ENCODE results near the gene USP24. TPM values are rescaled to one million over a fixed set of nuclear protein-coding genes. Genes with fewer than 3 reads are reported as not detected.

USP24 gene
- total and polyA plus RNA-seq, 10 of the 15 experiments (the other 5 are each of a cell fraction or from before 2014, with no cell fraction given) = 4.6 to 36.5 (median 25.3) TPM

GRCh38 chr1:55179177-55179835 is 35.9 kb downstream of the USP24 start:
- 72% methylated on average over 3 of the region's 3 CpGs for whole genome bisulfite sequencing (ENCODE audit: insufficient coverage, insufficient replicate concordance, low lambda C conversion rate, missing lambda C conversion rate)
- BruUV-seq (replicated peaks) = no TSS peak
- in situ Hi-C loops (cut with MboI) (no loop called here), intact Hi-C loops (cut with micrococcal nuclease; ENCODE audit: unreplicated experiment) (no loop called here)
- DNase-seq (ENCODE audit: low read depth, low spot score) (no peak), ATAC-seq (no peak), FAIRE-seq (no peak)
- Histone ChIP-seq H3K27ac (ENCODE audit: control insufficient read depth, insufficient read depth) (no peak overlapping the region), H3K9me3 (replicated peaks; ENCODE audit: control insufficient read depth, insufficient read depth, low read length) (no peaks in the 10 kb centered on the region; the same call in 2 of the 3 replicates), H3K36me3 (ENCODE audit: control insufficient read depth in 2 of 2, insufficient read depth in 2 of 2, low read length in 1 of 2) (peaks cover 0 to 2% of the 10 kb centered on the region in 2 experiments; a peak in 1 of 4 replicates), H4K20me1 (ENCODE audit: control insufficient read depth, insufficient read depth) (no peaks in the 10 kb centered on the region), H3K4me2 (ENCODE audit: control insufficient read depth, insufficient read depth) (no peak overlapping the region), H3K27me3 (replicated peaks in 1 of 2; ENCODE audit: control insufficient read depth in 2 of 2, insufficient read depth in 2 of 2, low read length in 1 of 2) (no peaks in the 10 kb centered on the region), H3K4me1 (ENCODE audit: control insufficient read depth, insufficient read depth, low read length) (no peaks in the 10 kb centered on the region), H2AFZ (ENCODE audit: control insufficient read depth, low read depth, low read length) (no peak overlapping the region), H3K4me3 (no peak overlapping the region), H3K9ac (ENCODE audit: control insufficient read depth, insufficient read depth, low read length) (no peak overlapping the region), H3K79me2 (ENCODE audit: control insufficient read depth, insufficient read depth, low read length) (peaks cover 15% of the 10 kb centered on the region)
- ChIA-PET RAD21 (ENCODE audit: unreplicated experiment) (no interaction called here), SMC1A (ENCODE audit: uncharacterized antibody, unreplicated experiment) (interaction anchor here (0.6 kb wide), 1 partner anchor 41 kb away, joined by 3 read pairs; no protein-coding TSS in a partner anchor), CTCF (no interaction called here), POLR2A (no interaction called here)
- TF ChIP-seq ZBTB33 (IDR thresholded peaks at IDR 0.05) (no peak), ESRRA (IDR thresholded peaks at IDR 0.05; ENCODE audit: low read length) (no peak), EGR1 (IDR thresholded peaks at IDR 0.05; ENCODE audit: borderline replicate concordance in 1 of 2, low read depth in 2 of 2, low read length in 2 of 2) (no peak), TCF12 (IDR thresholded peaks at IDR 0.05; ENCODE audit: low read depth, low read length) (no peak), FOS (IDR thresholded peaks at IDR 0.05; ENCODE audit: borderline replicate concordance, extremely low read depth, insufficient read length) (no peak), ZNF24 (IDR thresholded peaks at IDR 0.05) (no peak), BCL11A (IDR thresholded peaks at IDR 0.05; ENCODE audit: low read depth, low read length) (no peak), SREBF2 (IDR thresholded peaks at IDR 0.05; ENCODE audit: low read length) (no peak), ZNF384 (IDR thresholded peaks at IDR 0.05; ENCODE audit: borderline replicate concordance, low read depth, low read length) (no peak), STAT3 (IDR thresholded peaks at IDR 0.05; ENCODE audit: low read depth, low read length) (no peak), PML (IDR thresholded peaks at IDR 0.05; ENCODE audit: low read length) (no peak), MYB (IDR thresholded peaks at IDR 0.05; ENCODE audit: borderline replicate concordance, low read depth, low read length) (no peak), NR2C2 (IDR thresholded peaks at IDR 0.05; ENCODE audit: borderline replicate concordance, control insufficient read depth, insufficient read length, low read depth) (no peak), MEF2B (IDR thresholded peaks at IDR 0.05; ENCODE audit: partially characterized antibody, poor library complexity, severe bottlenecking) (no peak), E2F8 (IDR thresholded peaks at IDR 0.05; ENCODE audit: low read depth, partially characterized antibody) (no peak), ZNF592 (IDR thresholded peaks at IDR 0.05) (no peak)

Measured in GM12878 (cell line).